ENCODE data around the gene LRPAP1. TPM values are rescaled to one million over a fixed set of nuclear protein-coding genes. Genes with fewer than 3 reads are reported as not detected.
"Not testable (repeated sequence)": the region's sequence is repeated elsewhere in the genome, so short reads cannot be mapped to it uniquely, and the experiment has no call there.

LRPAP1 gene
- polyA plus RNA-seq, 1 donor: 219 TPM

GRCh38 chr4:3455596-3455995 is 76.6 kb downstream of the LRPAP1 start:
- not testable (repeated sequence) for H3K4me3 ChIP-seq (ENCODE audit: low read length); H3K4me1 ChIP-seq (ENCODE audit: control insufficient read depth, insufficient read depth, low read length); H3K36me3 ChIP-seq (ENCODE audit: control insufficient read depth, insufficient read depth, low read length); H3K27me3 ChIP-seq (ENCODE audit: control insufficient read depth, insufficient read depth, low read length); DNase-seq; H3K27ac ChIP-seq (ENCODE audit: low read length); H3K9me3 ChIP-seq (ENCODE audit: control insufficient read depth, low read depth, low read length)
- no CpG with 5 or more reads among the region's 3 CpGs for WGBS (ENCODE audit: insufficient coverage, low lambda C conversion rate)

Other genes with a start within 250 kb of the LRPAP1 start
- gene RGS12, start 239.4 kb downstream of the LRPAP1 start, polyA plus RNA-seq: 36.4 TPM
- gene HGFAC, start 90.5 kb downstream of the LRPAP1 start, polyA plus RNA-seq: 1.3 TPM
- gene DOK7, start 69.1 kb downstream of the LRPAP1 start, polyA plus RNA-seq: 8.5 TPM
- gene ADRA2C, start 234.0 kb upstream of the LRPAP1 start, polyA plus RNA-seq: 0.90 TPM

All from large intestine (tissue), 3 donors.